Endothelial cell (in vitro differentiated cells): ENCODE results near the gene SLC7A5. TPM values are rescaled to one million over a fixed set of nuclear protein-coding genes. Genes with fewer than 3 reads are reported as not detected.
"Not testable (repeated sequence)": the region's sequence is repeated elsewhere in the genome, so short reads cannot be mapped to it uniquely, and the experiment has no call there.

Experiments used
- DNase-seq: peaks from one replicate; pipeline ENCODE4 v3.0.0; 2021; ENCODE audit warnings: low spot score
- H3K27ac Mint-ChIP-seq: one replicate; pipeline ENCODE4 v1.8.0; 2021; ENCODE audit warnings: mixed read lengths, inconsistent platforms; ENCODE audit not compliant: unreplicated experiment
- H3K27me3 Mint-ChIP-seq: one replicate; pipeline ENCODE4 v1.8.0; 2021; ENCODE audit warnings: mild to moderate bottlenecking, moderate library complexity, mixed read lengths, inconsistent platforms; ENCODE audit not compliant: unreplicated experiment
- H3K36me3 Mint-ChIP-seq: one replicate; pipeline ENCODE4 v1.8.0; 2021; ENCODE audit warnings: mild to moderate bottlenecking, low read depth, mixed read lengths, inconsistent platforms; ENCODE audit not compliant: unreplicated experiment
- H3K4me1 Mint-ChIP-seq: one replicate; pipeline ENCODE4 v1.8.0; 2021; ENCODE audit warnings: mild to moderate bottlenecking, mixed read lengths, inconsistent platforms; ENCODE audit not compliant: unreplicated experiment
- H3K4me3 Mint-ChIP-seq: one replicate; pipeline ENCODE4 v1.8.0; 2021; ENCODE audit warnings: mild to moderate bottlenecking, mixed read lengths, inconsistent platforms; ENCODE audit not compliant: unreplicated experiment
- H3K9me3 Mint-ChIP-seq: one replicate; pipeline ENCODE4 v1.8.0; 2021; ENCODE audit warnings: mixed read lengths, inconsistent platforms; ENCODE audit not compliant: unreplicated experiment
- CTCF ChIP-seq: fragments of 200-600 bp; sonication (generic); IDR thresholded peaks from one replicate; pipeline ENCODE4 v1.5.0; 2021; ENCODE audit warnings: antibody characterized with exemption; ENCODE audit not compliant: unreplicated experiment
- total RNA-seq: library from RNA; stranded (reverse); fragmentation: NEBNext Ultra II Directional; extraction: Animal tissue kit (Norgen Biotek cat#: 25700); gene quantifications from one replicate; pipeline ENCODE4 v1.2.1, GENCODE V29; 2021; ENCODE audit not compliant: unreplicated experiment

SLC7A5 gene
- total RNA-seq, 1 donor from 2014 or later, result 18.8 TPM

GRCh38 chr16:87864331-87864989 lies 4.8 kb downstream of the SLC7A5 start:
- H3K27ac Mint-ChIP-seq, result no peak overlapping the region
- DNase-seq, result no peak
- H3K36me3 Mint-ChIP-seq, result peaks cover 3% of the 10 kb centered on the region
- H3K27me3 Mint-ChIP-seq, result peaks cover 9% of the 10 kb centered on the region
- no peaks in the 10 kb centered on the region for H3K9me3 Mint-ChIP-seq
- no peak overlapping the region for H3K4me3 Mint-ChIP-seq
- no peak for TF ChIP-seq CTCF
- peaks cover 8% of the 10 kb centered on the region for H3K4me1 Mint-ChIP-seq

DNA sequence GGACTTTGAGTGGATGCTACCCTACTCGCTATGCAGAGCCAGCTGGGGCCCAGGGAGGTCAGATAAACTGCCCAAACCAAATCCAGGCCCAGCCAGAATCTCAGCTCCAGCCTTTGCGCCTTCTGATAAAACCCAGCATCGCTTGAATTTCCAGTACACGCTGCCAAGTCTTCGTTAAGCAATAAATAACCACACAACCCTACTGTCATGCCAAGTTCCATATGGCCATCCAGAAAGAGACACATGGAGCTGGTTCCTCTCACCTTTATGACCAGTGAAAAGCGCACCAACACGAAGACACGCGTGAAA lies 6.0 kb downstream of the SLC7A5 start:
- H3K4me3 Mint-ChIP-seq, H3K27me3 Mint-ChIP-seq, H3K4me1 Mint-ChIP-seq, H3K9me3 Mint-ChIP-seq, H3K27ac Mint-ChIP-seq, DNase-seq, H3K36me3 Mint-ChIP-seq: not testable (repeated sequence)

GRCh38 chr16:87862597-87863326 lies 6.5 kb downstream of the SLC7A5 start:
- H3K9me3 Mint-ChIP-seq, H3K36me3 Mint-ChIP-seq, H3K27me3 Mint-ChIP-seq: not testable (repeated sequence)

GRCh38 chr16:87861300-87862099 lies 7.8 kb downstream of the SLC7A5 start:
- H3K27ac Mint-ChIP-seq, H3K4me3 Mint-ChIP-seq, H3K4me1 Mint-ChIP-seq, H3K9me3 Mint-ChIP-seq, DNase-seq, H3K36me3 Mint-ChIP-seq, H3K27me3 Mint-ChIP-seq: not testable (repeated sequence)

More at GRCh38 chr16:87862597-87863326, 6.5 kb downstream of the SLC7A5 start:
- not testable (repeated sequence) for DNase-seq, H3K4me1 Mint-ChIP-seq, H3K27ac Mint-ChIP-seq, H3K4me3 Mint-ChIP-seq

GRCh38 chr16:87860553-87861299 lies 8.6 kb downstream of the SLC7A5 start:
- Mint-ChIP-seq H3K4me1 (no peaks in the 10 kb centered on the region), H3K27ac (no peak overlapping the region)

GRCh38 chr16:87858151-87858993 lies 10.9 kb downstream of the SLC7A5 start:
- not testable (repeated sequence) for DNase-seq, H3K4me1 Mint-ChIP-seq, H3K36me3 Mint-ChIP-seq, H3K27me3 Mint-ChIP-seq, H3K4me3 Mint-ChIP-seq, H3K27ac Mint-ChIP-seq, H3K9me3 Mint-ChIP-seq

More at GRCh38 chr16:87860553-87861299, 8.6 kb downstream of the SLC7A5 start:
- DNase-seq, result no peak
- no peak overlapping the region for H3K4me3 Mint-ChIP-seq
- TF ChIP-seq CTCF, result no peak
- H3K9me3 Mint-ChIP-seq, result no peaks in the 10 kb centered on the region
- no peaks in the 10 kb centered on the region for H3K27me3 Mint-ChIP-seq
- H3K36me3 Mint-ChIP-seq, result peaks cover 3% of the 10 kb centered on the region
